GM19395 (cell line): ENCODE measurements around the gene GRIA1.
"Not testable (repeated sequence)": the region's sequence is repeated elsewhere in the genome, so short reads cannot be mapped to it uniquely, and the experiment has no call there.

Experiments used
- ATAC-seq: cut with Tn5 transposase; IDR thresholded peaks from one replicate; pipeline ENCODE4 v1.9.1; 2021; ENCODE audit warnings: mild to moderate bottlenecking, moderate library complexity; ENCODE audit not compliant: unreplicated experiment

Gene GRIA1

GRCh38 chr5:153711755-153712154 lies 221.3 kb downstream of the GRIA1 start:
- ATAC-seq, result no peak

- ATAC-seq, result no peak
Measured at GRCh38 chr5:153712946-153713345, 222.5 kb downstream of the GRIA1 start.

- ATAC-seq, result no peak
Measured at GRCh38 chr5:153713943-153714342, 223.5 kb downstream of the GRIA1 start.

GRCh38 chr5:153714798-153715197 lies 224.3 kb downstream of the GRIA1 start:
- ATAC-seq, result no peak

- ATAC-seq, result no peak
Measured at GRCh38 chr5:153717287-153717686, 226.8 kb downstream of the GRIA1 start.

GRCh38 chr5:153718713-153719112 lies 228.2 kb downstream of the GRIA1 start:
- ATAC-seq, result no peak

GRCh38 chr5:153719324-153719723 lies 228.9 kb downstream of the GRIA1 start:
- no peak for ATAC-seq

GRCh38 chr5:153723022-153723610 lies 232.6 kb downstream of the GRIA1 start:
- not testable (repeated sequence) for ATAC-seq

- ATAC-seq, result no peak
Measured at GRCh38 chr5:153742060-153742459, 251.6 kb downstream of the GRIA1 start.

GRCh38 chr5:153744751-153745150 lies 254.3 kb downstream of the GRIA1 start:
- no peak for ATAC-seq

GRCh38 chr5:153745778-153746395 lies 255.4 kb downstream of the GRIA1 start:
- no peak for ATAC-seq

- ATAC-seq, result no peak
Measured at GRCh38 chr5:153746440-153746839, 256.0 kb downstream of the GRIA1 start.

- no peak for ATAC-seq
Measured at GRCh38 chr5:153748823-153749222, 258.4 kb downstream of the GRIA1 start.

- ATAC-seq, result no peak
Measured at GRCh38 chr5:153749960-153750359, 259.5 kb downstream of the GRIA1 start.

- no peak for ATAC-seq
Measured at GRCh38 chr5:153751251-153751650, 260.8 kb downstream of the GRIA1 start.

- ATAC-seq, result no peak
Measured at GRCh38 chr5:153752890-153753289, 262.4 kb downstream of the GRIA1 start.

GRCh38 chr5:153753645-153754432 lies 263.4 kb downstream of the GRIA1 start:
- no peak for ATAC-seq

- no peak for ATAC-seq
Measured at GRCh38 chr5:153755913-153756500, 265.5 kb downstream of the GRIA1 start.

- no peak for ATAC-seq
Measured at GRCh38 chr5:153756540-153756939, 266.1 kb downstream of the GRIA1 start.

- no peak for ATAC-seq
Measured at GRCh38 chr5:153765987-153766386, 275.5 kb downstream of the GRIA1 start.
